Vagina (tissue), 2 donors: ENCODE measurements around the gene ING1.

Experiments used
- POLR2A ChIP-seq, 2 donors: fragments of 450-650 bp; IDR thresholded peaks; one replicate each; pipeline ENCODE4 v1.6.1; 2017; ENCODE audit warnings: antibody characterized with exemption in 2 of 2, mild to moderate bottlenecking in 2 of 2, moderate library complexity in 2 of 2
- POLR2AphosphoS5 ChIP-seq, 2 donors: sonication (generic); formaldehyde crosslinking; IDR thresholded peaks; one replicate each; pipeline ENCODE4 v1.9.0; 2017; ENCODE audit warnings: antibody characterized with exemption in 2 of 2, mild to moderate bottlenecking in 2 of 2, low read depth in 1 of 2; ENCODE audit not compliant: insufficient read depth in 1 of 2
- TF ChIP-seq, protein P1 (sequence below), 3 experiments: fragments of 450-650 bp in 2 of 3; fragments of 200-600 bp in 1 of 3; sonication (generic) in 1 of 3; IDR thresholded peaks; one replicate each; pipeline ENCODE4 v1.5.1; 2017 to 2019; ENCODE audit warnings: antibody characterized with exemption in 3 of 3, mild to moderate bottlenecking in 2 of 3, moderate library complexity in 2 of 3

DNA sequence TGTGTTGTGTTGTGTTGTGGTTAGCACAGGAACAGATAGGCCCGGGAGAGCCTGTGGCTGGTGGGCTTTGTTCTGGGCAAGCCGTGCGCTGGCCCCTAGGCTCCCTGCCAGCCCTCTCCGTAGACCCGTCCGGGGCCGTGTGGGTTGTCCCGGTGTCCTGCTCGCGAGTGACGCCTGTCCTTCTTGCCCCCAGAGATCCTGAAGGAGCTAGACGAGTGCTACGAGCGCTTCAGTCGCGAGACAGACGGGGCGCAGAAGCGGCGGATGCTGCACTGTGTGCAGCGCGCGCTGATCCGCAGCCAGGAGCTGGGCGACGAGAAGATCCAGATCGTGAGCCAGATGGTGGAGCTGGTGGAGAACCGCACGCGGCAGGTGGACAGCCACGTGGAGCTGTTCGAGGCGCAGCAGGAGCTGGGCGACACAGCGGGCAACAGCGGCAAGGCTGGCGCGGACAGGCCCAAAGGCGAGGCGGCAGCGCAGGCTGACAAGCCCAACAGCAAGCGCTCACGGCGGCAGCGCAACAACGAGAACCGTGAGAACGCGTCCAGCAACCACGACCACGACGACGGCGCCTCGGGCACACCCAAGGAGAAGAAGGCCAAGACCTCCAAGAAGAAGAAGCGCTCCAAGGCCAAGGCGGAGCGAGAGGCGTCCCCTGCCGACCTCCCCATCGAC lies 5.7 kb downstream of the ING1 start:
- TF ChIP-seq POLR2A (IDR thresholded peaks at IDR 0.05) (no peak), POLR2AphosphoS5 (IDR thresholded peaks at IDR 0.05; ENCODE audit: insufficient read depth in 1 of 2, low read depth in 1 of 2) (no peak)
- TF ChIP-seq, protein P1, sequence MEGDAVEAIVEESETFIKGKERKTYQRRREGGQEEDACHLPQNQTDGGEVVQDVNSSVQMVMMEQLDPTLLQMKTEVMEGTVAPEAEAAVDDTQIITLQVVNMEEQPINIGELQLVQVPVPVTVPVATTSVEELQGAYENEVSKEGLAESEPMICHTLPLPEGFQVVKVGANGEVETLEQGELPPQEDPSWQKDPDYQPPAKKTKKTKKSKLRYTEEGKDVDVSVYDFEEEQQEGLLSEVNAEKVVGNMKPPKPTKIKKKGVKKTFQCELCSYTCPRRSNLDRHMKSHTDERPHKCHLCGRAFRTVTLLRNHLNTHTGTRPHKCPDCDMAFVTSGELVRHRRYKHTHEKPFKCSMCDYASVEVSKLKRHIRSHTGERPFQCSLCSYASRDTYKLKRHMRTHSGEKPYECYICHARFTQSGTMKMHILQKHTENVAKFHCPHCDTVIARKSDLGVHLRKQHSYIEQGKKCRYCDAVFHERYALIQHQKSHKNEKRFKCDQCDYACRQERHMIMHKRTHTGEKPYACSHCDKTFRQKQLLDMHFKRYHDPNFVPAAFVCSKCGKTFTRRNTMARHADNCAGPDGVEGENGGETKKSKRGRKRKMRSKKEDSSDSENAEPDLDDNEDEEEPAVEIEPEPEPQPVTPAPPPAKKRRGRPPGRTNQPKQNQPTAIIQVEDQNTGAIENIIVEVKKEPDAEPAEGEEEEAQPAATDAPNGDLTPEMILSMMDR (IDR thresholded peaks at IDR 0.05): no peak
